Adipocyte (in vitro differentiated cells): ENCODE data around the gene MSL3B.

Source experiments
- DNase-seq: peaks from one replicate; pipeline ENCODE4 v3.0.0-alpha.2; 2015; ENCODE audit warnings: low read depth
- H3K27me3 ChIP-seq: replicated peaks from 2 replicates; pipeline ENCODE4 v1.7.0; 2013; ENCODE audit warnings: mild to moderate bottlenecking, low read length, moderate library complexity; ENCODE audit not compliant: control insufficient read depth, insufficient read depth
- H3K36me3 ChIP-seq: 2 replicates; pipeline ENCODE4 v1.7.0; 2013; ENCODE audit warnings: low read length, mild to moderate bottlenecking, moderate library complexity; ENCODE audit not compliant: control insufficient read depth, insufficient read depth, severe bottlenecking
- H3K4me1 ChIP-seq: 2 replicates; pipeline ENCODE4 v1.7.0; 2013; ENCODE audit warnings: mild to moderate bottlenecking, low read length, moderate library complexity; ENCODE audit not compliant: control insufficient read depth, insufficient read depth
- H3K4me3 ChIP-seq: 2 replicates; pipeline ENCODE4 v1.7.0; 2013; ENCODE audit warnings: mild to moderate bottlenecking, low read length, moderate library complexity
- H3K9ac ChIP-seq: 2 replicates; pipeline ENCODE4 v1.7.0; 2013; ENCODE audit warnings: mild to moderate bottlenecking, low read length, moderate library complexity
- H3K9me3 ChIP-seq: 2 replicates; pipeline ENCODE4 v1.7.0; 2013; ENCODE audit warnings: mild to moderate bottlenecking, low read length, moderate library complexity; ENCODE audit not compliant: control insufficient read depth

MSL3B gene

DNA sequence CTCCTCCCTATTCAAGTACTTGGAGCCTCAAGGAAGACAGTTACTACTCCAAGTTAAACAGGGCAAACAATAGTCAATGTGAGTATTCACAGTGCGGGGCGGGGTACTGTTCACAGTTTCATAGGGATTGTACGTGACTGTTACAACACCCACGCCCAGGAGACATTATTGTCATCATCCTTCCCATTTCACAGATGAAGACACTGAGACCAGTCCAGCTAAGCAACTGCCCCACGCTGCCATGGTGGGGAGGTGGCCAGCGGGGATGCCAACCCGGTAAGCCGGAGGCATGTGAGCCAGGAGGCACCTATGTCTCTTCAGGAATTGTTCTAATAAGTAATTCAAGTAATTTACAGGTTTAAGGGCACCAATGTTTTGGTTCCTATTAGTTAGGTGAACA lies 14.8 kb downstream of the MSL3B start:
- no peaks in the 10 kb centered on the region for H3K27me3 ChIP-seq
- H3K9ac ChIP-seq: peak overlapping the region; percentile 89

DNA sequence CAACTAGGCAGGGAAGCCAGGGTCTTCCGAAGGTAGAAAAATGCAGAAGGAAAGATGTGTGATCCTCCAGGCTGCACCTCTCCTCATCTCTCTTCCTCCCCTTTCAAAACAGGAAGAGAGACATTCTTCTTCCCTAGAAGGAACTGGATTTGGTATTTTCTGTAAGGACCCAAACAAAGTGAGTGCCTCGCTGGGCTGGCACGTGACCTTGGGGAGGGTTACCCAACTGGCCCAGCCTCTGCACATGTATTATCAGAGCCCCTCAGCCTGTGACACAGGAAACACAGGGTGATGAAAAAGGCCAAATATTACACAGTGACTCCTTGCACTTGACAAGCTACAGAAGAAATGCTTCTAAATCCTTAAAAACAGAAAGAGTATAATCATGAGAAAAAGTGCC lies 16.1 kb downstream of the MSL3B start:
- H3K36me3 ChIP-seq: no peaks in the 10 kb centered on the region
- peaks cover 6% of the 10 kb centered on the region for H3K4me1 ChIP-seq
- no peak for DNase-seq
- H3K9me3 ChIP-seq: no peaks in the 10 kb centered on the region
- no peak overlapping the region for H3K9ac ChIP-seq
- no peaks in the 10 kb centered on the region for H3K27me3 ChIP-seq
- no peak overlapping the region for H3K4me3 ChIP-seq

More for the DNA sequence above, 14.8 kb downstream of the MSL3B start:
- peak; percentile 8 for DNase-seq
- Histone ChIP-seq H3K4me1 (peaks cover 6% of the 10 kb centered on the region), H3K36me3 (no peaks in the 10 kb centered on the region), H3K9me3 (no peaks in the 10 kb centered on the region), H3K4me3 (peak overlapping the region; percentile 92)

DNA sequence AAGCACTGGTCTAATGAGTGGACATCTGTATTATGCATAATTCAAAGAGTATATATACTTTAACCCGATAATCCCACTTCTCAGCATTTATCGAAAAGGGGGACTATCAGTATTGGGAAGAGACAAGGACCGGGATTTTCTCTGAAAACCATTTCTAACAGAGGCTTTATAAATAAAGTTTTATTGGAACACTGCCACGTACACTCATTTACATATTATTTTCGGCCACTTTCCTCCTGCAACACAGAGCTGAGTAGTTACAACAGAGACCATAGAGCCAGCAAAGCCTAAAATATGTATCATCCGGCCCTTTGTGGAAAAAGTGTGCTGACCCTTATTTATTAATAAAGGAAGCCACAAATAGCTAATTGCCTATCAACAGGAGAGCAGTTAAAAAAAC lies 17.0 kb downstream of the MSL3B start:
- no peak for DNase-seq
- no peaks in the 10 kb centered on the region for H3K36me3 ChIP-seq
- H3K27me3 ChIP-seq: no peaks in the 10 kb centered on the region
- no peaks in the 10 kb centered on the region for H3K9me3 ChIP-seq
- H3K4me3 ChIP-seq: no peak overlapping the region
- H3K4me1 ChIP-seq: peaks cover 6% of the 10 kb centered on the region
- no peak overlapping the region for H3K9ac ChIP-seq

DNA sequence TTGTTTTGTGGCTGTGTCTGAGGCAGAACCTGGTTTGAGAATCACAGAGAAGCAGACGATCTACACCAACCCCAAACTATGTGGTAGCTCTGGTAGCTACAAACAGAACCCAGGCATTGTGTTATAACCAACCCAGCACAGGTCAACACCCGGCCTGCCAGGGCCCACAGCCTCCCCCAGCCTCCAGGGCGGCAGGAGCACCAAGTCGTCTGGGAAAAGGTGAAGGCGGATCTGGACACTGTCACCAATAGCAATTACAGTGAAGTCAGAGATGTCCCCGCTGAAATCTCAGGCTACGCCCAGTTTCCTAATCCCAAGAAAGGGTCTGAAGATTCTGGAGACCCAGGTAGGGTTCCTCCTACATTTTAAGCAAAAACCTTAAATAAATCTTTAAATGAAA lies 17.4 kb downstream of the MSL3B start:
- Histone ChIP-seq H3K4me1 (peaks cover 6% of the 10 kb centered on the region), H3K27me3 (no peaks in the 10 kb centered on the region), H3K9me3 (no peaks in the 10 kb centered on the region), H3K36me3 (no peaks in the 10 kb centered on the region), H3K4me3 (no peak overlapping the region), H3K9ac (no peak overlapping the region)
- no peak for DNase-seq

DNA sequence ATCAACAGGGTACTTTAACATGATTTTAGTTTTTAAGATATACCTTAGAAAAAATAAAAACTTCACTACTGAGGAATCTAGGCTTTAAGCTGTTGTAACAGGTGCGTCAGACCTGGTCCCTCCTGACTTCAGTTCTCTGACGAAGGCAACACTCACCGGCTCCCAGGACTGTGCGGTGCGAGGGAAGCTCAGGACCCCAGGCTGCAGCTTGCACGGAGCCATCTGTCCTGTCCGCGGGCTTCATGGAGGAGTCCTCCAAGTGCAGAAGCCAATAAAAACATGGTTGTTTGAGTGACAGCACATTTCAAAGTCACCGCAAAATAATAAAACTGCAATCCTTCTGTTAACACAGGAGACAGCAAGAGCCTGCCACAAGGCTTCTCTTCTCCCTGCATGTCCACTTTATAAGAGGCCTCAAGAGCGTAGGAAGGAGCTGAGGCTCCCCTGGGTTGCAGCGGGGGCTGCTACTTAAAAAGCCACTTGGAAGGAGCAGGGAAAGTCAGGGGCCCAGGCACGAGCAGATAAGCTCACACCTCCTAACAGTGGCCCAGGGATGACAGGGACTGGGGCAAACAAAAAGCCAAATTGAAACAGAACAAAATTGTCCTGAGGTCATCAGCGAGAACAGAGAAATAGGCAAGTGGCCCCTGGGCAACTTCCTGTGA lies 18.4 kb downstream of the MSL3B start:
- no peak overlapping the region for H3K4me3 ChIP-seq
- H3K36me3 ChIP-seq: no peaks in the 10 kb centered on the region
- no peak overlapping the region for H3K9ac ChIP-seq
- no peak for DNase-seq
- no peaks in the 10 kb centered on the region for H3K9me3 ChIP-seq
- peaks cover 3% of the 10 kb centered on the region for H3K4me1 ChIP-seq
- H3K27me3 ChIP-seq: no peaks in the 10 kb centered on the region

DNA sequence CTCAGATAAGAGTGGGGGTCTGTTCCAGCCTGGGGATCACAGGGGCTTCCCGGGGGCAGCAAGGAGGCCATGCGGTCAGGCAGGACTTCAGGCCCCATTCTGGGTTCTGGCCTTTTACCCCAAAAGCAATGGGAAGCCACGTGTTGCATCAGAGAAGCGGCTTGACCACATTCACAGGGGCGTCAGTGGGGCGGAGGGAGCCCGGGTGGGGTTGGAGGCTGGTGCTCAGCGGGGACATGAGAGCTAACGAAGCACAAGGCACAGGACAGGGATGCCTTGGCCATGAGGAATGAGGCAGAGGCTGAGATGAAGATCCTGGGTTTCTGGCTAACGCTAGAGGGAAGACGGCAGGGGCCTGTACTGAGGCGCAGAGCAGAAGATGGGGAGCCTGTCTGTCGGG lies 19.9 kb downstream of the MSL3B start:
- no peaks in the 10 kb centered on the region for H3K36me3 ChIP-seq
- no peaks in the 10 kb centered on the region for H3K27me3 ChIP-seq
- H3K4me1 ChIP-seq: no peaks in the 10 kb centered on the region
- H3K9me3 ChIP-seq: no peaks in the 10 kb centered on the region
- H3K4me3 ChIP-seq: no peak overlapping the region
- no peak overlapping the region for H3K9ac ChIP-seq
- DNase-seq: no peak

DNA sequence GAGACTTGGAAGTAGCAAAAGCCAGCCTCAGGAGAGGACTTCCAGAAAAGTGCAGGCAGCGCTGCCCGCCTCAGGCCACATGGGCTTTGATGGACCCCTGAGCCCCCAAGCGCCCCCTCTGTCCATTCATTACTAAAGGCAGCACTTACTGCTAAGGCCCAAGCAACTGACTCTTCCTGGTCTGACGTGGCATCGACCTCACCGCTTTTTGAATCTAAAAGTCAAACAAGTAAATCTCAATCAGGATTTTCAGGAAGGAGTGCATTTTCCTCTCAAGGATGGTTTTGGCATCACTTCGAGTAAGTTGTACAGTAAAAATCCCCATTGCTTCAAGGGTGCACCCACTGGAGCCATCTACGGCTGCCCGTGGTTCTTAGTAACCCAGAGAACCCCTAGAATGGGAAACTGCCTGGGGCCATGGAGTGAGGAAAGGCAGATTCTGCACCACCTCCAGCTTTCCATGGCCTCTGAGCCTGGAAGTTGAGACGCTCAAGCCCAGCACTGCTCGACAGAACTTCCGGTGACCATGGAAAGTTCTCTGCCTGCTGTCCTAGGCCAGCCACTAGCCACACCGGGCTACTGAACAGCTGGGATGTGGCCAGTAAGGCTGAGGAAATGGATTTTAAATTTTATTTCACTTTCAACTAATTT lies 20.8 kb downstream of the MSL3B start:
- Histone ChIP-seq H3K9me3 (no peaks in the 10 kb centered on the region), H3K4me1 (no peaks in the 10 kb centered on the region), H3K27me3 (no peaks in the 10 kb centered on the region), H3K9ac (no peak overlapping the region), H3K36me3 (no peaks in the 10 kb centered on the region), H3K4me3 (no peak overlapping the region)
- no peak for DNase-seq

DNA sequence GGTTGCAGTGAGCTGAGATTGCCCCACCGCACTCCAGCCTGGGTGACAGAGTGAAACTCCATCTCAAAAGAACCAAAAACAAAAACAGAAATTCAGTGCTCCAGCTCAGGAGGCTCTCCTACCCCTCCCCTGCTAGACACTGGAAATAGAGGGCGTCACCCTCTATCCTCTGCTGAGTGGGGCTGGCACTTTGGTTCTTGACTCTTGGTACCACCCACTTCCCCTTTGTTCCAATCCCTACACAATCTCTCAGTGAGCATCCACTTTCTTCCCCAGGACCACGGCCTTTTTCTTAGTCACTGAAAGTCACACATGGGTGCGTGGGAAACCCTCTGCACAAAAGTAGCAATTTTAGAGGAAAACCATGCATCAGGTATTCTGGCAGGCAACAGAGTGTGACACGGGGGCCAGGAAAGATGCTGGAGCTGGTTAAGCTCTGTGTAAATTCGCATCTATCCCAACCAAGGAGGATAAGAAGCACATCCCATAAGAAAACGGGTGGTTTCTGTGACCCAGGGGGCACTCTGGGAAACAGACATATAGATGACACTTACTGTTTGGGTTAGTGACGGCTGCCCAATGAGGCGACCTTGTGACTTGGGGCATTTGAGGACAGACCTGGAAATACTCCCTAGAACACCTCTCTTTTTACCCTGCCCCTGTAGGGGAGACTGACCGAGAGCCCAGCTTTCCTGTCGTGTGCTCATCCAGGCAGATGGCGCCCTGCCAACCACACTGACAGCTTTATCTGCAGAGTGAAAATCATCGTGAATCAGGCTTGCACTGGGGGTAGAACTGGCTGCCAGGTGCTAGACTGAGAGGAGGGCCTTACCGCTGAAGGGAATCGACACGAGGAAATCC lies 21.6 kb downstream of the MSL3B start:
- no peaks in the 10 kb centered on the region for H3K4me1 ChIP-seq
- no peaks in the 10 kb centered on the region for H3K9me3 ChIP-seq
- no peak overlapping the region for H3K4me3 ChIP-seq
- no peak overlapping the region for H3K9ac ChIP-seq
- no peaks in the 10 kb centered on the region for H3K27me3 ChIP-seq
- H3K36me3 ChIP-seq: no peaks in the 10 kb centered on the region
- DNase-seq: no peak

DNA sequence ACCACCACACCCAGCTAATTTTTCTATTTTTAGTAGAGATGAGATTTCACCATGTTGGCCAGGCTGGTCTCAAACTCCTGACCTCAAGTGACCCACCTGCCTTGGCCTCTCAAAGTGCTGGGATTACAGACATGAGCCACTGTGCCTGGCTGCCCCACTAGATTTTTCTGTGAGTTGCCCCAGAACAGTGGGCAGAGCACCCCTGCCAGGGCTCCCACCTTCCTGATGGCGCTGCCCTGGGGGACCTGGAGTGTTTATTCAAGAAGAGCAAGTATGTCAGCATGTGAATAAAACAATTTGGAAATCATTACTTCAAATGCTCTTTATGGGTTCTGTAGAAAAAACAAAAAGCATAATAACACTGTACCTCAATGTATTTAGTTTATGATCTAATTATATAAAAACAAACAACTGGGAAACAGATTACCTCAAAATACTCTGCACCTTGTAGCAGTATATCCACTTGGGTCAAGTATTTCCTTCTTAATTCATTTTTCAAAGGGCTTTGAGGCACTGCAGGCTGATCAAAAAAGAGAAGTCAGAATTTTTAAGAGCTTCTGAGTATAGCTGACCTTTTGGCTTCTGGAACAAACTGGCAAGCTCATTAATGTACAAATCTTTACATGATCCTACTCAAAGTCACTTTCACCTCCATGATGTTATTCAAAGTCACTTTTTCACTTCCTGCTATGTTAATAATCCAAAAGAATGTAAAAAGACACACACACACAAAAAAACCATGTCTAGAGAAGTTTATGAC lies 22.7 kb downstream of the MSL3B start:
- Histone ChIP-seq H3K4me3 (no peak overlapping the region), H3K9ac (no peak overlapping the region), H3K9me3 (no peaks in the 10 kb centered on the region), H3K4me1 (no peaks in the 10 kb centered on the region), H3K36me3 (no peaks in the 10 kb centered on the region), H3K27me3 (no peaks in the 10 kb centered on the region)
- no peak for DNase-seq

DNA sequence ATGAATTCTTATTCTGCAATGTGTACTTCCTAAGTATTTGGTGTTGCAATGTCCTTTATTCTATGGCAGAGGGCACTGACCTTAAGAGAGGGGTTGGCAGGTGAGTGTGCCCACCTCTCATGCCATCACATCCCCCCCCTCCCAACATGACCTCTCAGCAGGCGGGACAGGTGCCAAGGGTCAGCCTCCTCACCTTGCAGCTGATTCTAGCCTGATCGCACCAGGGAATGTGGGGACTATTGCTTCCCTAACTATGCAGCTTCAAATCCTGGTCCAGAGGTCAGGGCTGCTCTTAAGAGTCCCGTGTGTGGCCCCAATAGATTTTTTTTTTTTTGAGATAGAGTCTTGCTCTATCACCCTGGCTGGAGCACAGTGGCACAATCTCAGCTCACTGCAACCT lies 23.4 kb downstream of the MSL3B start:
- H3K27me3 ChIP-seq: no peaks in the 10 kb centered on the region
- H3K9ac ChIP-seq: no peak overlapping the region
- H3K9me3 ChIP-seq: no peaks in the 10 kb centered on the region
- no peaks in the 10 kb centered on the region for H3K4me1 ChIP-seq
- DNase-seq: no peak
- H3K36me3 ChIP-seq: no peaks in the 10 kb centered on the region
- no peak overlapping the region for H3K4me3 ChIP-seq
